Stimulated activated CD4-positive, alpha-beta T cell treated with anti-CD3 and anti-CD28 coated beads, Interleukin-12 subunit alpha, Interleukin-12 subunit beta, amount 100 ng/mL, for 24 hours (primary cell): Measurements from ENCODE around the gene CMC2.

ENCODE experiments used
- DNase-seq, 2 experiments: peaks; one replicate each; pipeline ENCODE4 v3.0.0-alpha.2; 2020; ENCODE audit warnings: low read depth in 2 of 2

The CMC2 gene

GRCh38 chr16:81003064-81003463, 3.6 kb downstream of the CMC2 start:
- DNase-seq = no peak

- no peak for DNase-seq
Measured at GRCh38 chr16:81001330-81001729, 5.4 kb downstream of the CMC2 start.

DNA sequence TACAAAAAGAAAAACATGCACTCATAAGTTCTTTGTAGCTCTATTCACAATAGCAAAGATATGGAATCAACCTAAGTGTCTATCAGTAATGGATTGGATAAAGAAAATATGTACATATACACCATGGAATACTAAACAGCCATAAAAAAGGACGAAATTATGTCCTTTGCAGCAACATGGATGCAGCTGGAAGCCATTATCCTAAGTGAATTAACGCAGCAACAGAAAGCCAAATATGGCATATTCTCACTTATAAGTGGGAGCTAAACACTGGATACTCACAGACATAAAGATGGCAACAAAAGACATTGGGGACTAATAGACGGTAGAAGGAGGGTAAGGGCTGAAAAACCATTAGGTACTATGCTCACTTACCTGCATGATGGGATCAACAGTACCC, 5.8 kb downstream of the CMC2 start:
- DNase-seq = no peak

DNA sequence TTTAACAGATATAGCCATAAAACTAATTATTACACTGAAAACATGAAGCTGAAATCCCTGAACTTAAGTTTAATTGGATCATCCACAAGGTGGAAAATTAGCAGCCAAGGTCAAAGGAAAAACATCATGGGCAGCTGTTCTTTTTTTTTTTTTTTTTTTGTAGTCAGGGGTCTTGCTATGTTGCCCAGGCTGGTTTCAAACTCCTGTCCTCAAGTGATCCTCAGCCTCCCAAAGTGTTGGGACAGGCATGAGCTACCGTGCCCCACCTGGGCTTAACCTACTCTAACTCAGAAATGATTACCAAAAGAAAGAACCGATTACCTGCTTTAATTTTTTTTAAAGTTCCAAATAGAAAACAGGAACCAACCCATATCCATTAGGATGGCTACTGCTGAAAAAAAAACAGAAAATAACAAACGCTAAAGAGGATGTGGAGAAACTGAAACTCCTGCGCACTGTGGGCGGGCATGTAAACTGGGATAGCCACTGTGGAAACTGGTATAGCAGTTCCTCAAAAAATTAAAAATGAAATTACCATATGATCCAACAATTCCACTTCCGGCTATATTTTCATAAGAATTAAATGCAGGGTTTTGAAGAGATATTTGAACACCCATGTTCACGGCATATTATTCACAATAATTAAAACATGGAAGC, 8.6 kb downstream of the CMC2 start:
- no peak for DNase-seq

- no peak for DNase-seq
Measured at GRCh38 chr16:80997139-80997798, 9.4 kb downstream of the CMC2 start.

GRCh38 chr16:80996688-80997138, 10.0 kb downstream of the CMC2 start:
- no peak for DNase-seq

DNA sequence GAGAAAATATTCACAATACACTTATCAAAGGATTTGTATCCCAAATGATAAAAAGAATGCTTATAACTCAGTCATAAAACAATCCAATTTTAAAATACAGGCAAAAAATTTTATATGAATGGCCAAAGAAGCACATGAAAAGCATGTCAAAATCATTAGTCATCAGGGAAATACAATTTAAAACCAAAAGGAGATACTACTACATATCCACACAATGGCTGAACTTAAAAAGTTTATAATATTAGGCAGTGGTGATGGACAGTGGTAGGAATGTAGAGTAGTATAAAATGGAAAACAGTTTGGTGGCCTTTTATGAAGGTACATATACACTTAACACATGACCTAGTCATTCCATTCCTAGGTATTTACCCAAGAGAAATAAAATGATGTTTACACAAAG, 12.2 kb downstream of the CMC2 start:
- DNase-seq = no peak

DNA sequence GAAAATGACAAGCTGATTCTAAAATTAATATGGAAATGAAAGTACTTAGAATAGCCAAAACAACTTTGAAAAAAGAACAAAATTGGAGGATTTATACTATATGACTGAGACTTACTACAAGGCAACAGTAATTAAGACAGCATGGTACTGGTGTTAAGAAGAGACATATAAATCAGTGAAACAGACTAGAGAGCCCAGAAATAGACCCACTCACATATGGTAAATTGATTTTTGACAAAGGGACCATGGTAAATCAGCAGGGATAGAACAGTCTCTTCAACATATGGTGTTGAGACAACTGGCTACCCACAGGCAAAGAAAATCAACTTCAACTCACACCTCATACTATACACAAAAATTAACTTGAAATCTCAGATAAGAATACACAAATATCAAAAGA, 12.9 kb downstream of the CMC2 start:
- DNase-seq = no peak

DNA sequence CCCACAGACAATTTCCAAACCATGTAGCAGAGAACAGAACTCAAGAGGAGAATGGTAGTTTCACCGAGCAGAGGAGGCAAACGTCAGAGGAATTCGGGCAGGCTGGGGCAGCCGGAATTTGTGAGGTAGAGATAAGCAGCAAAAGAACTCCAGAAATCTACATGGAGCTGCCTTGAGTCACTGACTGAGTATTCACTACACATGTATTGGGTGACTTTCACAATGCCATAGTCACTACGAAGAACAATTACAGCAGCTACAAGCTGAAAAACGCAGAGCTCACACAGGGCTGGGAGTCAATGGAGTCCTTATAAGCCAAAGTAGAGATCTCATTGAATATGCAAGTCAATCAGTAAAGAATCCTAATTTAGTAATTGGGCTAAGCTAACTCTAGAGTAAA, 13.4 kb downstream of the CMC2 start:
- no peak for DNase-seq

DNA sequence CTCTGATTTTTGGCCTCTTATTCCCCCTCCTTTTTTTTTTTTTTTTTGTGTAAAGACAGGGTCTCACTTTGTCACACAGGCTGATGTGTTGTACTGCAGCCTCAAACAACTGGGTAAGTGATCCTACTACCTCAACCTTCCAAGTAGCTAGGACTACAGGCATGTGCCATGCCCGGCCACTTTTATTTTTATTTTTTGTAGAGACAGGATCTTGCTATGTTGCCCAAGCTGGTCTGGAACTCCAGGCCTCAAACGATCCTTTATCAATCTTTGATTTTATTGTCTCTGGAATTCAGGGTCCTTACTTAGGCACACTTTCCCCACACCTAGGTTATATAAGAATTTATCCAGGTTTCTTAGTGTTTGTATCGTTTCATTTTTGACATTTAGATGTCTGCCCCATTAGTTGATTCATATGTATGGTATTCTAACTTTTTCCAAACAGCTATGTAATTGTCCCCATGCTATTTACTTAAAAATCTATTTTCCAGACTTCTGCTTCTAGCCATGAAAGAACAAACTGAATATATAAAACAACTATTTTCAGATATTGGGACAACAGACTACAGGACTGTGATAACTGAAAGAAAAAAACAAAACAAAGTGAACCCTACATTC, 13.9 kb downstream of the CMC2 start:
- no peak for DNase-seq

GRCh38 chr16:80991792-80992430, 14.8 kb downstream of the CMC2 start:
- DNase-seq = no peak

- DNase-seq = no peak
Measured at GRCh38 chr16:80990978-80991377, 15.7 kb downstream of the CMC2 start.

- no peak for DNase-seq
Measured at GRCh38 chr16:80990577-80990976, 16.1 kb downstream of the CMC2 start.

GRCh38 chr16:80989801-80990200, 16.9 kb downstream of the CMC2 start:
- DNase-seq = no peak

GRCh38 chr16:80988756-80989155, 17.9 kb downstream of the CMC2 start:
- DNase-seq = no peak

DNA sequence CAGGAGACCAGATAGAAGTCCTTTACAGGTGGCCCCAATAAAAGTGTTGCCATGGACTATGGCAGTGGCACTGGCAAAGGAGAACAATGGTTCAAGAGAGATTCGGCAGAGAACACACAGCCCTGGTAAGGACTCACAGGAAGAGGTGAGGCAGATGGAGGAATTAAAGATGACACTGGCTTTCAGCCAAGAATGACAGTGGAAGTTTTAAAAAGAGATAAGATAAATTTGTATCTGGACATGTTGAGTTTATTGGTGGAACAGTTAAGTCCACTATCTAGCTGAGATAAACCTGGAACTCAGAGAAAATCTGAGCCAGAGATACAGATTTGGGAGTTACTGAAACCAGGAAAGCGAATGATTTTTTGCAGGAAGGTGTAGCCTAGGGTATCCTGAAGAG, 20.1 kb downstream of the CMC2 start:
- no peak for DNase-seq

DNA sequence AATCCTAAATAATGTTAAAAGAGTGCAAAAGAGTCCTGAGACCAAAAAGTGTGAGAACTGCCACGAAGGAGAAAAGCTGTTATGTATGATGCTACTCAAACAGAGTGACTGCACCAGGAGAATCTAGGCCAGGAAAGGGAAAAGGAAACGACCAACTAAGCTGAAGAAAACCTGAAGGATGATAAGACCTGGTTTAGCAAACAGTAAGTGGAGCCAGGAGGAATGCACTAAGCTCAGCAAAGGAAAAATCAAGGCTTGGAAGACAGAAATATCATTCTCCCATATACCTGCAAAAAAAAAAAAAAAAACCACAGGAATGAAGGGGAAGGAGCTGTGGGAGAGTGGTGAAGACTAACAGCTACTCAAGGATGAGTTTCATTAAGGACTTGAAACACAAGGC, 21.1 kb downstream of the CMC2 start:
- DNase-seq = no peak

DNA sequence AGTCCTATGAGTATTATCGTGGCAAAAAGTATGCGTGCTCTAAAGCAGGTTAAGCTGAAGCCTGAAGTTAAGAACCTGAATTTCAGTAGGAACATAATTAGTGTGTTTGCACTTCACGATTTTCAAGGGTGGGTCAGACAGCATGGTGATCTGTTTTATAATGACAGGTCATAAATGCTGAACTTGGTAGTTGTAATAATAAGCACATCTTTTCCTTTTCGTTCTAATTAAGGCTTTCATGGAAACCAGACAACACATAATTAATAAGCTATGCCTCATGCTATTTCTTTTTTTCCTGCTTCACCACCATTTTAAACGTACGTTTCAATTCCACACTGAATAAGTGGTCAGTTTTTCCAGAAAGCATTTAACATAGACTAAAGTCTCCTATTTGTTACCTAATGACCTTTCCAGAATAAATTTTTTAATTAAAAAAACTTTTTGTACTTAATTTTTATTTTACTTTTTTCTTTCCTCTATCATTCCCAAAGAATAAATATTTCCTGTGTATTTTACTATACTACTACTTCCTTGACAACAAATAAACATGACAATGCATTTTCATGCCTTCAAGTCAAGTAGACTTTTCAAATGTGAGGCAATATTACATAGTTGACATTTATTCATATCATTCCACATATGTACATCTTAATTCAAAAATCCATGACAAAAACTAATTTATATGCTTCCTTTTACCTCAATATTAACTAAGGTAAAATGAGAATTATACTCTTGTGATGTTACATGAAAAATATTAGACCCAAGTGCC, 22.4 kb downstream of the CMC2 start:
- DNase-seq = no peak

DNA sequence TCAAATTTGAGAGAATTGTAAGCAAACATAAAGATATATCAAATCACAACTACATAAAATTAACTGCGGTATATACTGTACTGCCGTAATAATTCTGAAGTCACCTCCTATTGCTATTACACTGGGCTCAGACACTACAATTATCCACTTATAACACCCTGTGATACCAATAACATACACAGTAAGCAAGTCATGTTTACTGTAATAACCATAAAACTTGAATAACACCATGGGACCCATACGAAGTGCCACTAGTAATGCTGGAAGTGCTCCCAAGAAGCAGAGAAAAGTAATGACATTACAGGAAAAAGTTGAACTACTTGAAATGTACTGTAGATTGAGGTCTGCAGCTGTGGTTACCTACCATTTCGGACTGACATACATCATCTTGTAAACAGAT, 24.0 kb downstream of the CMC2 start:
- no peak for DNase-seq

DNA sequence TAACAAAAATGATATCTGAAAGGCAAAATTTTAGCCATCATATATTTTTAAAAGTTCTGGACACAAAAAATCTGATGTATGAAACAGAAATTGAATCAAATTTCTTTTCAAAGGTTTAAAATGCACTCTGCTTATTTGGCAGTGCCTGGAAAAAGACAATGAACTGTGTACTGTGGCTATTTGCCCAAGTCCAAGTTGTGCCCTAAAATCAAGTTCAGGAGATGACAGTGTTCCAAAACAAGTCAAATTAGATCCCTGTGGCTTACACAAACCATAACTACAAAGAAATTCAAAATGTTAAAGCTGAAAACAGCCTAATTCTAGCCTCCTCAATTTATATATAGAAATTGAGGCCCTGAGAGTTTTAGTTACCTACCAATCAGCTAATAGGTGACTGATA, 25.6 kb downstream of the CMC2 start:
- DNase-seq = no peak

DNA sequence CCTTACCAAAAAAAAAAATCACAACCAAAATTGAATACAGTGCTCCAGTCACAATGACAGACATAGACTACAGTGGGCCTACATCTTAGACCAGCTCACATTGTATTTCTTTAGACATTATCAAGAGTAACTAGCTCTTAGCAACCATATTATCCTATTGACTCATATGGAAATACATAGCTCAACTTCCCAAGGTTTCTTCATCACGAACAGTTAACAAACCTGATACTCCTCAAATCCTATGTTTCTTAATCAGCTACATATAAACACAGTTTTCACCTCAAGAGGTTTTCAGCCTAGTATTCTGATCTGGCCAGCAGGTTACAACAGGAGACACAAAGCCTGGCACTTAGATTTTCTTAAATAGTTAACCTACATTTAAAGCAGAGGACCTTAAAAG, 29.7 kb downstream of the CMC2 start:
- DNase-seq = no peak
